H9 (cell line): ENCODE measurements around the gene ESPNL. TPM values are rescaled to one million over a fixed set of nuclear protein-coding genes. Genes with fewer than 3 reads are reported as not detected.

Experiments used
- DNase-seq: peaks from one replicate; pipeline ENCODE4 v3.0.0-alpha.2; 2017
- H2AFZ ChIP-seq: one replicate; pipeline ENCODE4 v1.6.1; 2013; ENCODE audit warnings: mild to moderate bottlenecking, low read length, control low read depth, moderate library complexity
- H2AK5ac ChIP-seq: 2 replicates; pipeline ENCODE4 v1.6.1; 2013; ENCODE audit warnings: low read length, control low read depth, mixed read lengths; ENCODE audit not compliant: insufficient read length
- H2BK120ac ChIP-seq: one replicate; pipeline ENCODE4 v1.6.1; 2013; ENCODE audit warnings: low read depth, mild to moderate bottlenecking, low read length, control low read depth, inconsistent platforms; ENCODE audit not compliant: poor library complexity, severe bottlenecking
- H2BK12ac ChIP-seq: 2 replicates; pipeline ENCODE4 v1.6.1; 2013; ENCODE audit warnings: low read length, control low read depth, mixed read lengths, low read depth; ENCODE audit not compliant: insufficient read length
- H2BK15ac ChIP-seq: 2 replicates; pipeline ENCODE4 v1.6.1; 2013; ENCODE audit warnings: low read depth, low read length, control low read depth
- H2BK20ac ChIP-seq: one replicate; pipeline ENCODE4 v1.6.1; 2013; ENCODE audit warnings: low read depth, mild to moderate bottlenecking, low read length, control low read depth, inconsistent platforms; ENCODE audit not compliant: poor library complexity, severe bottlenecking
- H2BK5ac ChIP-seq: 2 replicates; pipeline ENCODE4 v1.6.1; 2013; ENCODE audit warnings: low read length, control low read depth, mixed read lengths; ENCODE audit not compliant: insufficient read length
- H3K14ac ChIP-seq: 2 replicates; pipeline ENCODE4 v1.6.1; 2013; ENCODE audit warnings: low read length, control low read depth; ENCODE audit not compliant: insufficient read depth
- H3K18ac ChIP-seq: 2 replicates; pipeline ENCODE4 v1.6.1; 2013; ENCODE audit warnings: low read depth, mild to moderate bottlenecking, mixed read lengths, low read length, control low read depth; ENCODE audit not compliant: insufficient read length
- H3K23ac ChIP-seq: 2 replicates; pipeline ENCODE4 v1.6.1; 2013; ENCODE audit warnings: low read length, control low read depth, mixed read lengths, low read depth; ENCODE audit not compliant: insufficient read length
- H3K23me2 ChIP-seq: 2 replicates; pipeline ENCODE4 v1.6.1; 2013; ENCODE audit warnings: low read depth, mild to moderate bottlenecking, mixed read lengths, low read length, control low read depth; ENCODE audit not compliant: insufficient read length, poor library complexity, severe bottlenecking
- H3K27ac ChIP-seq: 2 replicates; pipeline ENCODE4 v1.5.1; 2013; ENCODE audit warnings: low read length, control low read depth, mixed read lengths, low read depth; ENCODE audit not compliant: insufficient read length
- H3K27me3 ChIP-seq: 2 replicates; pipeline ENCODE4 v1.6.1; 2013; ENCODE audit warnings: low read length, control low read depth, inconsistent platforms; ENCODE audit not compliant: insufficient read depth
- H3K4ac ChIP-seq: 2 replicates; pipeline ENCODE4 v1.6.1; 2013; ENCODE audit warnings: low read depth, mild to moderate bottlenecking, control low read depth, inconsistent platforms, low read length, moderate library complexity
- H3K4me1 ChIP-seq: 2 replicates; pipeline ENCODE4 v1.6.1; 2013; ENCODE audit warnings: low read length, control low read depth, inconsistent platforms; ENCODE audit not compliant: insufficient read depth
- H3K4me2 ChIP-seq: 2 replicates; pipeline ENCODE4 v1.6.1; 2013; ENCODE audit warnings: low read length, control low read depth, mixed read lengths; ENCODE audit not compliant: insufficient read length, insufficient read depth
- H3K56ac ChIP-seq: 2 replicates; pipeline ENCODE4 v1.6.1; 2013; ENCODE audit warnings: low read depth, mild to moderate bottlenecking, mixed read lengths, low read length, control low read depth; ENCODE audit not compliant: insufficient read length
- H3K79me1 ChIP-seq: 2 replicates; pipeline ENCODE4 v1.6.1; 2013; ENCODE audit warnings: low read depth, mild to moderate bottlenecking, moderate library complexity, low read length, control low read depth, inconsistent platforms; ENCODE audit not compliant: insufficient read depth, poor library complexity, severe bottlenecking
- H3K79me2 ChIP-seq: 2 replicates; pipeline ENCODE4 v1.6.1; 2013; ENCODE audit warnings: low read length, control low read depth, inconsistent platforms; ENCODE audit not compliant: insufficient read depth
- H3K9ac ChIP-seq: 2 replicates; pipeline ENCODE4 v1.6.1; 2013; ENCODE audit warnings: low read length, control low read depth, mixed read lengths; ENCODE audit not compliant: insufficient read length; ENCODE audit errors: extremely low read depth
- H3K9me3 ChIP-seq: one replicate; pipeline ENCODE4 v1.6.1; 2013; ENCODE audit warnings: low read depth, low read length, inconsistent platforms; ENCODE audit not compliant: control insufficient read depth
- H3T11ph ChIP-seq: one replicate; pipeline ENCODE4 v1.6.1; 2013; ENCODE audit warnings: mild to moderate bottlenecking, low read length, control low read depth, inconsistent platforms
- H4K20me1 ChIP-seq: one replicate; pipeline ENCODE4 v1.6.1; 2013; ENCODE audit not compliant: control insufficient read depth, insufficient read length, insufficient read depth
- H4K5ac ChIP-seq: 2 replicates; pipeline ENCODE4 v1.6.1; 2013; ENCODE audit warnings: low read depth, mild to moderate bottlenecking, mixed read lengths, low read length, control low read depth; ENCODE audit not compliant: insufficient read length
- H4K8ac ChIP-seq: replicated peaks from 2 replicates; pipeline ENCODE4 v1.6.1; 2013; ENCODE audit warnings: low read length, control low read depth, mixed read lengths, low read depth; ENCODE audit not compliant: insufficient read length
- H4K91ac ChIP-seq: 2 replicates; pipeline ENCODE4 v1.6.1; 2013; ENCODE audit warnings: low read depth, mild to moderate bottlenecking, moderate library complexity, mixed read lengths, low read length, control low read depth; ENCODE audit not compliant: insufficient read length
- H3K27ac Mint-ChIP-seq, 3 experiments: 2 replicates in 2 of 3; 3 replicates in 1 of 3; pipeline ENCODE4 v1.8.0; 2020 to 2021; ENCODE audit warnings: mixed read lengths in 3 of 3, mild to moderate bottlenecking in 1 of 3, moderate library complexity in 1 of 3
- H3K27me3 Mint-ChIP-seq: 2 replicates; pipeline ENCODE4 v1.8.0; 2021; ENCODE audit warnings: low read depth, mild to moderate bottlenecking, moderate library complexity, mixed read lengths
- H3K36me3 Mint-ChIP-seq, 3 experiments: 2 replicates in 2 of 3; 3 replicates in 1 of 3; pipeline ENCODE4 v1.8.0; 2020 to 2021; ENCODE audit warnings: low read depth in 3 of 3, mixed read lengths in 3 of 3; ENCODE audit not compliant: insufficient read depth in 1 of 3
- H3K4me1 Mint-ChIP-seq, 2 experiments: 2 replicates each; pipeline ENCODE4 v1.8.0; 2020; ENCODE audit warnings: mixed read lengths in 2 of 2
- H3K4me3 Mint-ChIP-seq, 2 experiments: 2 replicates in 1 of 2; 3 replicates in 1 of 2; pipeline ENCODE4 v1.8.0; 2020 to 2021; ENCODE audit warnings: mild to moderate bottlenecking in 2 of 2, mixed read lengths in 2 of 2, moderate library complexity in 1 of 2
- H3K9me3 Mint-ChIP-seq, 2 experiments: 2 replicates in 1 of 2; 3 replicates in 1 of 2; pipeline ENCODE4 v1.8.0; 2020; ENCODE audit warnings: mild to moderate bottlenecking in 2 of 2, mixed read lengths in 2 of 2, moderate library complexity in 1 of 2
- WGBS: extraction: QIAGEN DNeasy Blood & Tissue Kit; methylation state at CpG from one replicate; pipeline ENCODE4 v1.1.7; 2013; ENCODE audit warnings: missing lambda C conversion rate, low lambda C conversion rate, mixed read lengths; ENCODE audit not compliant: insufficient read length; ENCODE audit errors: extremely low coverage; 5-methylcytosine and 5-hydroxymethylcytosine counted together
- total RNA-seq: library from RNA; stranded (reverse); gene quantifications from 2 replicates; pipeline ENCODE4 v1.2.1, GENCODE V29; 2021
- TF ChIP-seq, protein P1 (sequence below): fragments of 200-600 bp; sonication (generic); conservative IDR thresholded peaks from 3 replicates; pipeline ENCODE4 v1.8.0; 2021; ENCODE audit warnings: antibody characterized with exemption, mild to moderate bottlenecking

ESPNL gene
- total RNA-seq, 1 experiment from 2014 or later: 0.17 TPM

DNA sequence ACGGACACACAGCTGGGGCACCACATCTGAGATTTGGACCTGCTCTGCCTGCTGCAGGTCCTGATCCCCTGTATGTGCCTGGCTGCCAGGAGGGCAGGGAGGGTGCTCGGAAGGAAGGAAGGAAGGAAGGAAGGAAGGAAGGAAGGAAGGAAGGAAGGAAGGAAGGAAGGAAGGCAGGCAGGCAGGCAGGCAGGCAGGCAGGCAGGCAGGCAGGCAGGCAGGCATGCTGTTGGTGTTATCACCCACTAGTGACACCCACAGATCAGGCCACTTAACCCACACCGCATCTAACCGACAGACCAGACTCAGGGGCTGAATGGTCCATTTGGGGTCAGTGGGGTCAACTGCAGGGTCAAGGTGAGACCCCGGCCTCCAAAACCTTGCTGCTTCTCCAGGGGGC lies 44.1 kb downstream of the ESPNL start:
- Histone ChIP-seq H2AK5ac (no peak overlapping the region), H2BK120ac (no peak overlapping the region), H3K18ac (no peak overlapping the region), H3K4ac (no peak overlapping the region), H3K23me2 (no peaks in the 10 kb centered on the region), H3K4me1 (no peaks in the 10 kb centered on the region), H3T11ph (no peak overlapping the region), H3K56ac (no peak overlapping the region), H4K8ac (no peak overlapping the region), H4K5ac (no peak overlapping the region), H2BK20ac (no peak overlapping the region), H3K79me2 (no peaks in the 10 kb centered on the region), H3K27me3 (no peaks in the 10 kb centered on the region), H3K23ac (no peak overlapping the region), H3K79me1 (no peaks in the 10 kb centered on the region), H3K27ac (no peak overlapping the region), H2BK12ac (no peak overlapping the region), H2BK15ac (no peak overlapping the region), H2BK5ac (no peak overlapping the region), H3K4me2 (no peak overlapping the region), H3K9ac (no peak overlapping the region), H2AFZ (no peak overlapping the region), H3K9me3 (no peaks in the 10 kb centered on the region), H3K14ac (no peak overlapping the region), H4K91ac (no peak overlapping the region), H4K20me1 (peaks cover 2% of the 10 kb centered on the region)
- Mint-ChIP-seq H3K4me1 (no peaks in the 10 kb centered on the region), H3K36me3 (no peaks in the 10 kb centered on the region), H3K27ac (no peak overlapping the region), H3K9me3 (no peaks in the 10 kb centered on the region), H3K4me3 (no peak overlapping the region), H3K27me3 (no peaks in the 10 kb centered on the region; the same call in 1 of the 2 replicates)
- DNase-seq: no peak
- TF ChIP-seq, protein P1, sequence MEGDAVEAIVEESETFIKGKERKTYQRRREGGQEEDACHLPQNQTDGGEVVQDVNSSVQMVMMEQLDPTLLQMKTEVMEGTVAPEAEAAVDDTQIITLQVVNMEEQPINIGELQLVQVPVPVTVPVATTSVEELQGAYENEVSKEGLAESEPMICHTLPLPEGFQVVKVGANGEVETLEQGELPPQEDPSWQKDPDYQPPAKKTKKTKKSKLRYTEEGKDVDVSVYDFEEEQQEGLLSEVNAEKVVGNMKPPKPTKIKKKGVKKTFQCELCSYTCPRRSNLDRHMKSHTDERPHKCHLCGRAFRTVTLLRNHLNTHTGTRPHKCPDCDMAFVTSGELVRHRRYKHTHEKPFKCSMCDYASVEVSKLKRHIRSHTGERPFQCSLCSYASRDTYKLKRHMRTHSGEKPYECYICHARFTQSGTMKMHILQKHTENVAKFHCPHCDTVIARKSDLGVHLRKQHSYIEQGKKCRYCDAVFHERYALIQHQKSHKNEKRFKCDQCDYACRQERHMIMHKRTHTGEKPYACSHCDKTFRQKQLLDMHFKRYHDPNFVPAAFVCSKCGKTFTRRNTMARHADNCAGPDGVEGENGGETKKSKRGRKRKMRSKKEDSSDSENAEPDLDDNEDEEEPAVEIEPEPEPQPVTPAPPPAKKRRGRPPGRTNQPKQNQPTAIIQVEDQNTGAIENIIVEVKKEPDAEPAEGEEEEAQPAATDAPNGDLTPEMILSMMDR: no peak
- WGBS: no CpG with 5 or more reads among the region's 5 CpGs
